GM12891 (cell line): ENCODE results near the gene SDC3.

Source experiments
- POLR2A ChIP-seq: IDR thresholded peaks from 2 replicates; pipeline ENCODE4 v1.6.1; 2011; ENCODE audit warnings: low read depth, low read length, control low read depth
- TAF1 ChIP-seq: IDR thresholded peaks from 2 replicates; pipeline ENCODE4 v1.6.1; 2011; ENCODE audit warnings: low read depth, low read length, control low read depth

- TF ChIP-seq POLR2A: no peak
- TF ChIP-seq TAF1: no peak
Observed at GRCh38 chr1:30823627-30823968, 85.0 kb downstream of the SDC3 start.
